HUES48 (cell line): ENCODE results near the gene ANKMY1.

Source experiments
- H3K27ac ChIP-seq: one replicate; pipeline ENCODE4 v1.7.0; 2013; ENCODE audit warnings: low read depth, low read length, inconsistent platforms
- H3K27me3 ChIP-seq: 2 replicates; pipeline ENCODE4 v1.6.1; 2013; ENCODE audit warnings: mild to moderate bottlenecking, low read length; ENCODE audit not compliant: control insufficient read depth, insufficient read depth
- H3K36me3 ChIP-seq: 2 replicates; pipeline ENCODE4 v1.6.1; 2013; ENCODE audit warnings: low read length; ENCODE audit not compliant: control insufficient read depth, insufficient read depth
- H3K4me1 ChIP-seq: 2 replicates; pipeline ENCODE4 v1.6.1; 2013; ENCODE audit warnings: mild to moderate bottlenecking, low read length; ENCODE audit not compliant: control insufficient read depth, insufficient read depth
- H3K4me3 ChIP-seq: 2 replicates; pipeline ENCODE4 v1.5.1; 2013; ENCODE audit warnings: mild to moderate bottlenecking, low read depth, low read length
- H3K9ac ChIP-seq: 2 replicates; pipeline ENCODE4 v1.6.1; 2013; ENCODE audit warnings: mild to moderate bottlenecking, low read depth, low read length, moderate library complexity
- H3K9me3 ChIP-seq: 2 replicates; pipeline ENCODE4 v1.6.1; 2013; ENCODE audit warnings: low read length; ENCODE audit not compliant: control insufficient read depth, insufficient read depth

The ANKMY1 gene

GRCh38 chr2:240532031-240532775 lies 25.6 kb downstream of the ANKMY1 start:
- H3K9me3 ChIP-seq, result peaks cover 21% of the 10 kb centered on the region
- no peak overlapping the region for H3K27ac ChIP-seq
- H3K9ac ChIP-seq, result no peak overlapping the region
- no peaks in the 10 kb centered on the region for H3K4me1 ChIP-seq
- no peaks in the 10 kb centered on the region for H3K36me3 ChIP-seq
- H3K4me3 ChIP-seq, result no peak overlapping the region
- H3K27me3 ChIP-seq, result no peaks in the 10 kb centered on the region

GRCh38 chr2:240531038-240531437 lies 26.8 kb downstream of the ANKMY1 start:
- Histone ChIP-seq H3K36me3 (no peaks in the 10 kb centered on the region), H3K9ac (no peak overlapping the region), H3K4me3 (no peak overlapping the region), H3K27ac (no peak overlapping the region), H3K4me1 (no peaks in the 10 kb centered on the region), H3K27me3 (no peaks in the 10 kb centered on the region), H3K9me3 (peaks cover 26% of the 10 kb centered on the region)

GRCh38 chr2:240530181-240530580 lies 27.6 kb downstream of the ANKMY1 start:
- Histone ChIP-seq H3K36me3 (no peaks in the 10 kb centered on the region), H3K27ac (no peak overlapping the region), H3K4me1 (no peaks in the 10 kb centered on the region), H3K27me3 (no peaks in the 10 kb centered on the region), H3K4me3 (no peak overlapping the region), H3K9me3 (peaks cover 34% of the 10 kb centered on the region), H3K9ac (no peak overlapping the region)

GRCh38 chr2:240529344-240529999 lies 28.3 kb downstream of the ANKMY1 start:
- Histone ChIP-seq H3K36me3 (no peaks in the 10 kb centered on the region), H3K4me1 (no peaks in the 10 kb centered on the region), H3K4me3 (no peak overlapping the region), H3K27me3 (no peaks in the 10 kb centered on the region), H3K9me3 (peaks cover 39% of the 10 kb centered on the region), H3K9ac (no peak overlapping the region), H3K27ac (no peak overlapping the region)

GRCh38 chr2:240528406-240529040 lies 29.3 kb downstream of the ANKMY1 start:
- H3K4me1 ChIP-seq, result no peaks in the 10 kb centered on the region
- H3K27ac ChIP-seq, result no peak overlapping the region
- H3K9me3 ChIP-seq, result peaks cover 45% of the 10 kb centered on the region
- no peak overlapping the region for H3K4me3 ChIP-seq
- no peaks in the 10 kb centered on the region for H3K27me3 ChIP-seq
- H3K9ac ChIP-seq, result no peak overlapping the region
- no peaks in the 10 kb centered on the region for H3K36me3 ChIP-seq

- no peak overlapping the region for H3K27ac ChIP-seq
- no peaks in the 10 kb centered on the region for H3K4me1 ChIP-seq
- H3K36me3 ChIP-seq, result no peaks in the 10 kb centered on the region
- H3K4me3 ChIP-seq, result no peak overlapping the region
- peaks cover 47% of the 10 kb centered on the region for H3K9me3 ChIP-seq
- H3K27me3 ChIP-seq, result no peaks in the 10 kb centered on the region
- H3K9ac ChIP-seq, result no peak overlapping the region
These were observed 30.5 kb downstream of the ANKMY1 start for GRCh38 chr2:240527153-240527750.

GRCh38 chr2:240526521-240526920 lies 31.3 kb downstream of the ANKMY1 start:
- no peaks in the 10 kb centered on the region for H3K36me3 ChIP-seq
- H3K4me3 ChIP-seq, result no peak overlapping the region
- no peak overlapping the region for H3K9ac ChIP-seq
- H3K9me3 ChIP-seq, result peaks cover 40% of the 10 kb centered on the region
- no peaks in the 10 kb centered on the region for H3K4me1 ChIP-seq
- no peak overlapping the region for H3K27ac ChIP-seq
- no peaks in the 10 kb centered on the region for H3K27me3 ChIP-seq

GRCh38 chr2:240525802-240526201 lies 32.0 kb downstream of the ANKMY1 start:
- Histone ChIP-seq H3K9me3 (peaks cover 34% of the 10 kb centered on the region), H3K4me3 (no peak overlapping the region), H3K27me3 (peaks cover 1% of the 10 kb centered on the region), H3K4me1 (no peaks in the 10 kb centered on the region), H3K27ac (no peak overlapping the region), H3K9ac (no peak overlapping the region), H3K36me3 (no peaks in the 10 kb centered on the region)

GRCh38 chr2:240524963-240525718 lies 32.6 kb downstream of the ANKMY1 start:
- Histone ChIP-seq H3K36me3 (no peaks in the 10 kb centered on the region), H3K4me1 (no peaks in the 10 kb centered on the region), H3K4me3 (no peak overlapping the region), H3K27ac (no peak overlapping the region), H3K9ac (no peak overlapping the region), H3K27me3 (peaks cover 8% of the 10 kb centered on the region), H3K9me3 (peaks cover 34% of the 10 kb centered on the region)

- Histone ChIP-seq H3K4me3 (no peak overlapping the region), H3K9me3 (peaks cover 34% of the 10 kb centered on the region), H3K27ac (no peak overlapping the region)
These were observed 34.1 kb downstream of the ANKMY1 start for GRCh38 chr2:240523451-240524281.

More at GRCh38 chr2:240523451-240524281, 34.1 kb downstream of the ANKMY1 start:
- Histone ChIP-seq H3K4me1 (peaks cover 6% of the 10 kb centered on the region; the same call in 1 of the 2 replicates), H3K27me3 (peaks cover 23% of the 10 kb centered on the region), H3K9ac (no peak overlapping the region), H3K36me3 (no peaks in the 10 kb centered on the region)
